ENCODE results near the gene BPTF. TPM values are rescaled to one million over a fixed set of nuclear protein-coding genes. Genes with fewer than 3 reads are reported as not detected.

BPTF gene
- total and polyA plus RNA-seq, 2 of the 13 experiments (the other 11 are each of a cell fraction or from before 2014, with no cell fraction given): 43.5 to 66.1 TPM

- in situ Hi-C loops (cut with HindIII; ENCODE audit: extremely low pct_ligation_motif_present, low pct_unique_long_range_greater_than_20kb) (no loop called here), intact Hi-C loops (cut with micrococcal nuclease; ENCODE audit: unreplicated experiment) (no loop called here)
- no peaks in the 10 kb centered on the region for H4K20me1 ChIP-seq (ENCODE audit: insufficient read depth, low read length)
- 96% methylated on average over 7 of the region's 7 CpGs for WGBS (ENCODE audit: low lambda C conversion rate)
- ChIA-PET CTCF (ENCODE audit: low intra/inter-chr PET ratio, low total read pairs) (no interaction called here), POLR2A (no interaction called here)
- H3K36me3 ChIP-seq (replicated peaks in 1 of 2; ENCODE audit: control insufficient read depth in 1 of 2, insufficient read depth in 2 of 2, low read length in 2 of 2): peaks cover 28 to 59% of the 10 kb centered on the region in 2 experiments
- no peak overlapping the region for H3K4me2 ChIP-seq (ENCODE audit: low read depth, low read length)
- FAIRE-seq (no peak), ATAC-seq (no peak), DNase-seq (ENCODE audit: low spot score) (no peak)
- no peak overlapping the region for H2AFZ ChIP-seq (ENCODE audit: low read length)
- H3K4me3 ChIP-seq (replicated peaks in 1 of 3; ENCODE audit: insufficient read depth in 1 of 3, low read depth in 2 of 3, low read length in 3 of 3): no peak overlapping the region
- TF ChIP-seq RBM39 (IDR thresholded peaks at IDR 0.05; ENCODE audit: low read depth, low read length, poor library complexity, severe bottlenecking) (no peak), ZFY (CRISPR knock-in tag; IDR thresholded peaks at IDR 0.05) (no peak), RBM22 (optimal IDR thresholded peaks at IDR 0.05; ENCODE audit: low read length) (peak; percentile 14)
- no peak overlapping the region for H3K27ac ChIP-seq (ENCODE audit: extremely low read length, insufficient read depth, low read length)
- H3K9ac ChIP-seq (ENCODE audit: insufficient read depth, low read depth, low read length): no peak overlapping the region
- H3K27me3 ChIP-seq (ENCODE audit: control insufficient read depth in 1 of 2, insufficient read depth in 2 of 2, low read length in 2 of 2): no peaks in the 10 kb centered on the region
- no peaks in the 10 kb centered on the region for H3K4me1 ChIP-seq (ENCODE audit: insufficient read depth, low read length)
- no peaks in the 10 kb centered on the region for H3K9me3 ChIP-seq (ENCODE audit: low read length)
- H3K79me2 ChIP-seq (ENCODE audit: insufficient read depth, low read length): no peaks in the 10 kb centered on the region
- BruUV-seq (replicated peaks): TSS peak; percentile 53
Measured at GRCh38 chr17:67912656-67913055, 87.4 kb downstream of the BPTF start.

- no peaks in the 10 kb centered on the region for H3K27me3 ChIP-seq (ENCODE audit: control insufficient read depth in 1 of 2, insufficient read depth in 2 of 2, low read length in 2 of 2)
- H3K4me2 ChIP-seq (ENCODE audit: low read depth, low read length): no peak overlapping the region
- FAIRE-seq: no peak
- H2AFZ ChIP-seq (ENCODE audit: low read length): no peak overlapping the region
- CTCF ChIA-PET (ENCODE audit: low intra/inter-chr PET ratio, low total read pairs): no interaction called here
- POLR2A ChIA-PET: no interaction called here
- no peak for ATAC-seq
- H3K4me3 ChIP-seq (replicated peaks in 1 of 3; ENCODE audit: insufficient read depth in 1 of 3, low read depth in 2 of 3, low read length in 3 of 3): no peak overlapping the region
- no peak overlapping the region for H3K27ac ChIP-seq (ENCODE audit: extremely low read length, insufficient read depth, low read length)
- H4K20me1 ChIP-seq (ENCODE audit: insufficient read depth, low read length): no peaks in the 10 kb centered on the region
- H3K9ac ChIP-seq (ENCODE audit: insufficient read depth, low read depth, low read length): no peak overlapping the region
- H3K9me3 ChIP-seq (ENCODE audit: low read length): no peaks in the 10 kb centered on the region
- DNase-seq (ENCODE audit: low spot score): no peak
- H3K79me2 ChIP-seq (ENCODE audit: insufficient read depth, low read length): no peaks in the 10 kb centered on the region
- TF ChIP-seq NR0B2 (CRISPR knock-in tag; IDR thresholded peaks at IDR 0.05): no peak
- TF ChIP-seq ZNF850 (CRISPR knock-in tag; conservative IDR thresholded peaks at IDR 0.05): no peak
- no peak for TF ChIP-seq MZF1 (CRISPR knock-in tag; IDR thresholded peaks at IDR 0.05; ENCODE audit: borderline replicate concordance)
- TF ChIP-seq IRF9 (CRISPR knock-in tag; IDR thresholded peaks at IDR 0.05; ENCODE audit: borderline replicate concordance): no peak
- in situ Hi-C loops (cut with HindIII; ENCODE audit: extremely low pct_ligation_motif_present, low pct_unique_long_range_greater_than_20kb): no loop called here
- H3K36me3 ChIP-seq (replicated peaks in 1 of 2; ENCODE audit: control insufficient read depth in 1 of 2, insufficient read depth in 2 of 2, low read length in 2 of 2): peaks cover 28 to 65% of the 10 kb centered on the region in 2 experiments
- WGBS (ENCODE audit: low lambda C conversion rate): 79% methylated on average over 4 of the region's 4 CpGs
- BruUV-seq (replicated peaks): TSS peak; percentile 16
- no peaks in the 10 kb centered on the region for H3K4me1 ChIP-seq (ENCODE audit: insufficient read depth, low read length)
- intact Hi-C loops (cut with micrococcal nuclease; ENCODE audit: unreplicated experiment): no loop called here
Measured at GRCh38 chr17:67920212-67920611, 94.9 kb downstream of the BPTF start.

Measured in HepG2 (cell line).